GM23248 (cell line): Measurements from ENCODE around the gene SNX9. TPM values are rescaled to one million over a fixed set of nuclear protein-coding genes. Genes with fewer than 3 reads are reported as not detected.

Source experiments
- DNase-seq: peaks from one replicate; pipeline ENCODE4 v3.0.0-alpha.2; 2015
- H2AFZ ChIP-seq: fragments of 200-600 bp; sonication (generic); 2 replicates; pipeline ENCODE4 v1.6.1; 2016; ENCODE audit warnings: antibody characterized with exemption
- H3F3A ChIP-seq: fragments of 200-600 bp; sonication (generic); 2 replicates; pipeline ENCODE4 v1.6.1; 2016; ENCODE audit warnings: mild to moderate bottlenecking, antibody characterized with exemption, mixed run types; ENCODE audit not compliant: insufficient read depth
- H3K27ac ChIP-seq: fragments of 200-600 bp; sonication (generic); 2 replicates; pipeline ENCODE4 v1.5.1; 2016; ENCODE audit warnings: mild to moderate bottlenecking
- H3K27me3 ChIP-seq: fragments of 200-600 bp; sonication (generic); replicated peaks from 2 replicates; pipeline ENCODE4 v1.6.1; 2016; ENCODE audit warnings: mild to moderate bottlenecking; ENCODE audit not compliant: insufficient read depth
- H3K36me3 ChIP-seq: fragments of 200-600 bp; sonication (generic); 2 replicates; pipeline ENCODE4 v1.6.1; 2016; ENCODE audit warnings: low read depth, mild to moderate bottlenecking
- H3K4me1 ChIP-seq: fragments of 200-600 bp; sonication (generic); 2 replicates; pipeline ENCODE4 v1.6.1; 2016; ENCODE audit warnings: mild to moderate bottlenecking; ENCODE audit not compliant: insufficient read depth
- H3K4me2 ChIP-seq: fragments of 200-600 bp; sonication (generic); one replicate; pipeline ENCODE4 v1.6.1; 2016; ENCODE audit warnings: mild to moderate bottlenecking; ENCODE audit not compliant: unreplicated experiment
- H3K4me3 ChIP-seq: fragments of 200-600 bp; sonication (generic); 2 replicates; pipeline ENCODE4 v1.5.1; 2016; ENCODE audit warnings: mild to moderate bottlenecking
- H3K79me2 ChIP-seq: fragments of 200-600 bp; sonication (generic); 2 replicates; pipeline ENCODE4 v1.6.1; 2016; ENCODE audit warnings: mild to moderate bottlenecking; ENCODE audit not compliant: insufficient read depth
- H3K9ac ChIP-seq: fragments of 200-600 bp; sonication (generic); 2 replicates; pipeline ENCODE4 v1.6.1; 2016; ENCODE audit warnings: mild to moderate bottlenecking
- H3K9me2 ChIP-seq: fragments of 200-600 bp; sonication (generic); 2 replicates; pipeline ENCODE4 v1.6.1; 2016; ENCODE audit warnings: mixed run types, mild to moderate bottlenecking, moderate library complexity; ENCODE audit not compliant: insufficient read depth
- H3K9me3 ChIP-seq: fragments of 200-600 bp; sonication (generic); one replicate; pipeline ENCODE4 v1.6.1; 2017; ENCODE audit warnings: low read depth
- H4K20me1 ChIP-seq: fragments of 200-600 bp; sonication (generic); 2 replicates; pipeline ENCODE4 v1.6.0; 2016; ENCODE audit not compliant: insufficient read depth
- EZH2 ChIP-seq: fragments of 200-600 bp; sonication (generic); IDR thresholded peaks from 2 replicates; pipeline ENCODE4 v1.6.1; 2018; ENCODE audit warnings: antibody characterized with exemption, mild to moderate bottlenecking; ENCODE audit not compliant: insufficient read depth, poor library complexity, severe bottlenecking
- EZH2phosphoT487 ChIP-seq: fragments of 200-600 bp; sonication (generic); IDR thresholded peaks from 2 replicates; pipeline ENCODE4 v1.6.1; 2018; ENCODE audit warnings: antibody characterized with exemption, moderate library complexity, mild to moderate bottlenecking, low read depth; ENCODE audit not compliant: insufficient read depth
- WGBS, 2 experiments: methylation state at CpG; one replicate each; pipeline ENCODE4 v1.1.6; 2015 to 2017; ENCODE audit warnings: low lambda C conversion rate in 2 of 2, low coverage in 1 of 2; ENCODE audit errors: missing lambda C conversion rate in 2 of 2; 5-methylcytosine and 5-hydroxymethylcytosine counted together
- in situ Hi-C: fragments of 300-500 bp; cut with MboI; formaldehyde crosslinking; loops from 2 replicates; pipeline ENCODE4 v1.15.0; 2020
- polyA plus RNA-seq: library from polyadenylated mRNA; unstranded; fragments of >200 nt; fragmentation: Nextera tagmentation; extraction: Ambion mirVana; gene quantifications from 2 replicates; pipeline ENCODE4 v1.2.1, GENCODE V29; 2016
- total RNA-seq: library from RNA; depleted of rRNA; stranded (reverse); fragments of >200 nt; shearing (Covaris generic); gene quantifications from 2 replicates; pipeline ENCODE4 v1.2.3, GENCODE V29; 2014

SNX9 gene
- total and polyA plus RNA-seq, 2 experiments from 2014 or later: 80.4 to 89.6 TPM

DNA sequence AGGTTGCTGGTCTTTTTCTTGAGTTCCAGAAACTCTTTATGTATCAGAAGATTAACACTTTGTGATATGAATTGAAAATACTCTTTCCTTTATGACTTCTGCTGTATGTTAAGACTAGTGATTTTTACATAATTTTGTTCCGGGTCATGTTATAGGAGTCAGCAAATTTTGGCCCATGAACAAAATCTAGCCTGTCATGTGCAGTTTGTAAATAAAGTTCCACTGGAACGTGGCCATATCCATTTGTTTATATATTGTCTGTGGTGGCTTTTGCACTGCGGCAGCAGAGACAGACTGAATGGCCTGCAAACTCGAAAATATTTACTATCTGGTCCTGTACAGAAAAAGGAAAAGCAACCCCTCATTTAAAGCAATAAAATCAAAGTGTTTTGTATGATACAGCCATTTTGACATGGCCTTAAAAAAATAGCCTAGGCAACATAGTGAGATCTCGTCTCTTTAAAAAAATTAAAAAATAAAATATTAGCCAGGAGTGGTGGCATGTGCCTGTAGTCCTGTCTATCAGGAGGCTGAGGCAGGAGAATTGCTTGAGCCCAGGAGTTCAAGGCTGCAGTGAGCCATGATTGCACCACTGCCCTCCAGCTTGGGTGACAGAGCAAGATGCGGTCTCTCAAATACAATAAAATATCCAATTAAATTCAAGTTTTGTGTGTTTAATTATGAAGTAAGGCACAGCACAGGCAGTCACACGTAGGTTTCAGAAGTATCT lies 36.9 kb downstream of the SNX9 start:
- H3K4me3 ChIP-seq: no peak overlapping the region
- peaks cover 100% of the 10 kb centered on the region for H3K79me2 ChIP-seq
- H3K9ac ChIP-seq: no peak overlapping the region
- H3K9me3 ChIP-seq: no peaks in the 10 kb centered on the region
- in situ Hi-C loops: no loop called here
- H3K4me2 ChIP-seq: no peak overlapping the region
- H3K4me1 ChIP-seq: peaks cover 43% of the 10 kb centered on the region
- WGBS, 2 experiments: 81 to 82% methylated on average over 7 of the region's 7 CpGs
- peaks cover 47% of the 10 kb centered on the region for H3F3A ChIP-seq
- H2AFZ ChIP-seq: no peak overlapping the region
- H4K20me1 ChIP-seq: peaks cover 5% of the 10 kb centered on the region; the same call in 1 of the 2 replicates
- H3K27ac ChIP-seq: no peak overlapping the region
- no peaks in the 10 kb centered on the region for H3K27me3 ChIP-seq
- no peaks in the 10 kb centered on the region for H3K36me3 ChIP-seq
- TF ChIP-seq EZH2 (no peak), EZH2phosphoT487 (no peak)
- DNase-seq: no peak
- H3K9me2 ChIP-seq: no peaks in the 10 kb centered on the region

GRCh38 chr6:157860505-157860991 lies 37.5 kb downstream of the SNX9 start:
- Histone ChIP-seq H3K27ac (no peak overlapping the region), H3F3A (peaks cover 41% of the 10 kb centered on the region), H2AFZ (no peak overlapping the region), H3K4me2 (no peak overlapping the region), H3K4me3 (no peak overlapping the region), H3K4me1 (peaks cover 43% of the 10 kb centered on the region), H3K9me2 (no peaks in the 10 kb centered on the region), H3K27me3 (no peaks in the 10 kb centered on the region), H3K79me2 (peaks cover 100% of the 10 kb centered on the region), H4K20me1 (peaks cover 5% of the 10 kb centered on the region; the same call in 1 of the 2 replicates), H3K9me3 (no peaks in the 10 kb centered on the region), H3K36me3 (no peaks in the 10 kb centered on the region), H3K9ac (no peak overlapping the region)
- in situ Hi-C loops: no loop called here
- WGBS, 2 experiments: 59% methylated on average over 4 of the region's 4 CpGs
- TF ChIP-seq EZH2phosphoT487 (no peak), EZH2 (no peak)
- no peak for DNase-seq

- in situ Hi-C loops: no loop called here
- H3K4me2 ChIP-seq: no peak overlapping the region
- H2AFZ ChIP-seq: no peak overlapping the region
- peaks cover 36% of the 10 kb centered on the region for H3F3A ChIP-seq
- WGBS, 2 experiments: 96 to 98% methylated on average over 4 of the region's 4 CpGs
- H3K79me2 ChIP-seq: peaks cover 100% of the 10 kb centered on the region
- H3K9me3 ChIP-seq: no peaks in the 10 kb centered on the region
- no peaks in the 10 kb centered on the region for H3K36me3 ChIP-seq
- H3K9me2 ChIP-seq: no peaks in the 10 kb centered on the region
- H3K4me1 ChIP-seq: peaks cover 43% of the 10 kb centered on the region
- no peak for DNase-seq
- TF ChIP-seq EZH2: no peak
- no peak for TF ChIP-seq EZH2phosphoT487
- H3K9ac ChIP-seq: no peak overlapping the region
- H3K27ac ChIP-seq: no peak overlapping the region
- peaks cover 5% of the 10 kb centered on the region; the same call in 1 of the 2 replicates for H4K20me1 ChIP-seq
- H3K4me3 ChIP-seq: no peak overlapping the region
- H3K27me3 ChIP-seq: no peaks in the 10 kb centered on the region
Observed at GRCh38 chr6:157861184-157861583, 38.1 kb downstream of the SNX9 start.

DNA sequence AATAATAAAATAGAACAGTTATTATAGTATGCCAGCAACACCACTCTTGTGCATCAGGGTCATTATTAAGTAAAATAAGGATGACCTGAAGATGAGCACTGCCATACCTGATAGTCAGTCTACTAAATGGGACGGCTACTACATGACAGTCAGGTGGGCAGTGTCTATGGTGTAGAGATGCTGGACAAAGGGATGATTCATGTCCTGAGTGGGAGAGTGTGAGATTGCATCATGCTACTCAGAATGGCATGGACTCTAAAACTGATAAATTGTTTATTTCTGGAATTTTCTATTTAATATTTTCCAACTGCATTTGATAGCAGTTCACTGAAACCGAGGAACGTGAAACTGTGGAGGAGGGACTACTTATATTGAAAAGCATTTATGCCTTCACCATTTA lies 38.8 kb downstream of the SNX9 start:
- Histone ChIP-seq H3K4me2 (no peak overlapping the region), H3K4me1 (peaks cover 45% of the 10 kb centered on the region), H3K27ac (peak overlapping the region; percentile 24), H3K27me3 (no peaks in the 10 kb centered on the region), H2AFZ (no peak overlapping the region), H3K79me2 (peaks cover 100% of the 10 kb centered on the region), H3F3A (peaks cover 35% of the 10 kb centered on the region), H3K9me2 (no peaks in the 10 kb centered on the region), H3K4me3 (no peak overlapping the region), H3K9ac (peak overlapping the region; percentile 11; the same call in 1 of the 2 replicates), H3K36me3 (no peaks in the 10 kb centered on the region), H3K9me3 (no peaks in the 10 kb centered on the region), H4K20me1 (peaks cover 7% of the 10 kb centered on the region; the same call in 1 of the 2 replicates)
- DNase-seq: peak; percentile 72
- in situ Hi-C loops: no loop called here
- 49 to 59% methylated on average over 3 of the region's 3 CpGs for WGBS, 2 experiments
- no peak for TF ChIP-seq EZH2phosphoT487
- TF ChIP-seq EZH2: no peak
